Stimulated activated CD8-positive, alpha-beta memory T cell treated with anti-CD3 and anti-CD28 coated beads, Interleukin-7, amount 100 ng/mL, for 4 hours (primary cell): Measurements from ENCODE around the gene DDIT4L.
"Not testable (repeated sequence)": the region's sequence is repeated elsewhere in the genome, so short reads cannot be mapped to it uniquely, and the experiment has no call there.

Source experiments
- DNase-seq, 2 donors: peaks; one replicate each; pipeline ENCODE4 v3.0.0-alpha.2; 2020; ENCODE audit warnings: low read depth in 2 of 2

DDIT4L gene

DNA sequence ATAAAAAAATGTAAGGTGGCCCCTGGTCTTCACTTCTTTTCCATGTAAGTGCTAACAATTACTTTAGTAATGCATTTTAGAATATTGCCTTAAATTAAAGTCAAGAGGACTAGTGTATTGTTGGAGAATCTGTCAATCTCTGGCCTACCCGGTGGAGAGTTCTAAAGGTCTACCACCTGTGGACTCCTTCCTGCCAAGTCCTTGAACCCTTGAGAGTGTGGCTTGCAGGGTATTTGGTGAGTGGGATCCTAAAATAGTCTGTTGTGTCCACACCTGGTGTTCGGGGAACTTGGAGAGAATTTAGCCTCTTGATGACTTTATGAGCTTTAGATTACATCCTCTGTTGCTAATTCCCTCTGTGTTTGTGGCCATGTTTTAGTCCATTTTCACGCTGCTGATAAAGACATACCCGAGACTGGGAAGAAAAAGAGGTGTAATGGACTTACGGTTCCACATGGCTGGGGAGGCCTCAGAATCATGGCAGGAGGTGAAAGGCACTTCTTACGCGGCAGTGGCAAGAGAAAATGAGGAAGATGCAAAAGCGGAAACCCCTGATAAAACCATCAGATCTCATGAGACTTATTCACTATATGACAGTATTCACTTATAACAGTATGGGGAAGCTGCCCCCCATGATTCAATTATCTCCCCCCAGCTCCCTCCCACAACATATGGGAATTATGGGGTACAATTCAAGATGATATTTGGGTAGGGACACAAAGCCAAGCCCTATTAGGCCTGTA lies 23.8 kb downstream of the DDIT4L start:
- no peak for DNase-seq

DNA sequence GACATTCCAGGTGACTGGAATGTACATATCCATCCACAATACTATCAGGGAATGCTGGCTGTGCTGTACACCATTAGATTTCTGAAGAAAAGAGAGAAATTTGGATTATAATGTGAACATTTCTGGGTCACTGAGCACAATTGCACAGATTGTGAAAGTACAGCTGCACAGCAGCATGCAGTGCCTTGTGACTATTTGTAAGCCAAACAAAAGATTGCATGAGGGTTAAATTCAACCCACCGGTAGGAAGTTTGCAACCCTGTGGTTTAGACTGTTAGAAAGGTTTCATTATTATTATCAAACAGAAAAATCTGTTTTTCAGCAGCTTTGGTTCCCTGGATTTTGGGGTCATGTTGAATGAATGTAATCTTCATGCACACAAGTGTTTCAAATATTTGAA lies 24.5 kb downstream of the DDIT4L start:
- DNase-seq: no peak

DNA sequence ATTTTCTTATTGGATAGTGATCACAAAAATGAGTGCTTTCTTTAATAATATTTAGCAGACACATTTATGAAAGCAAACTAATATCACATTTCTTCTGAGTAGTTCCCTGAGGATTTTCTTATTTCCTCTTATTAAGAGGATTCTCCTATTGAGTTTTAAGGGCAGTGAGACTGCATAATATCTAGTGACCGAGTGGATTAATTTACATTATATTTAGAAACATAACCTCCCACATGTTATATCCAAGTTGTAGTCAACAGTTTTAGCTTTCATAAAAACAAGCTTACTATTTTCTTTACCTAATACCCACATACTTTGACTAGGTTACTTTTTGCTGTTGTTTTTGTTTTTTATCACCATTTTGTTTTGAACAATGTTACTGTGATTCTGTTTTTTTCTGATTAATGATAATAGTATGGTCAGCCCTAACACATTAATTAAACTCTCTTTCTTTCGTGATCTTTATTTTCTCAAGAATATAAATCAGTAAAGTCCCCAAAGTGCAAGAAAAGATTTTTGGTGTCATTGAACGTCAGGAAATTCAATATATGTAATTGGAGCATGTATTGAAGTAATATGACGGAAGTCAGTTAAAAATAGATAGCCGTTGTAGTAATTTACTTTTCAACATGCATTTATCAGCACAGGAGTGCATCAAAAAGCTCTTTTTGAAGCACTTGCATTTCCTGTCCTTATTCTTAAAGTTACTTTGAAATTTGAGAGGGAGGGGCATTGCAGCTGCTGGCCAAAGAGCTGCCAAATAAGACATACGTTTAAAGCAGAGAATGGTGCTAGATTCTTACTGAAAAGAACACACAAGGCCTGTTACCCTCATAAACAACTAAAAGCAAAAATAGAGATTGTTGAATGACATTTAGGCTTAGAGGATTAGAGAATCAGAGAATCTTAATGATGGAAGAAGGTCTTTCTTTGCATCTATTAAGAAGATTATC lies 25.2 kb downstream of the DDIT4L start:
- no peak for DNase-seq

DNA sequence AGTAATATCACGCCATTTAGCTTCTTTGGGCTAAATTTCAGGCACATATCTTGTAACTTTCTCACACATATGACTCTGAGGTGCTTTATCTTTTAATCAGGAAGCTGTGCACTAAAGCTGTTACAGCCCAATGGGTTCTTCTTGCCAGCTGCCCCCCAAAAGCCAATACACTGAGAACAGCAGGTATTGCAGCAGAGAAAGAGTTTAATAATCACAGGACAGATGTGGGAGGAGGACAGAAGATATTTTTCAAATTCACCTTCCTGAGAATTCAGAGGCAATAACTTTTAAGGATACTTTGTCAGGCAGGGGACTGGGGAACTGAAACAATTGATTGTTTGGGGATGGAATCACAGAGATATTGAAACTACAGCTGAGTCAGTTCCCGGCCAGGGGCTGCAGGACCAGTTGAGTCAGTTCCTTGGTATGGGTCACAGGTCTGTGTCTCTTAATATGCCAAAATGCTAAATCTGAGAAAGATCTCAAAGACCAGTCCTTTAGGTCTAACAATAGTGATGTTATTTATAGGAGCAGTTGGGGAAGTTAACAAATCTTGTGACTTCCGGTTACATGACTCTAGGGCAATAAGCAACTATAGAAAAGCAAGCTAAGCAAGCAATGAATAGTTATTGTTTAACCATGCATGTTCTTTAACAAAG lies 28.1 kb downstream of the DDIT4L start:
- no peak for DNase-seq

DNA sequence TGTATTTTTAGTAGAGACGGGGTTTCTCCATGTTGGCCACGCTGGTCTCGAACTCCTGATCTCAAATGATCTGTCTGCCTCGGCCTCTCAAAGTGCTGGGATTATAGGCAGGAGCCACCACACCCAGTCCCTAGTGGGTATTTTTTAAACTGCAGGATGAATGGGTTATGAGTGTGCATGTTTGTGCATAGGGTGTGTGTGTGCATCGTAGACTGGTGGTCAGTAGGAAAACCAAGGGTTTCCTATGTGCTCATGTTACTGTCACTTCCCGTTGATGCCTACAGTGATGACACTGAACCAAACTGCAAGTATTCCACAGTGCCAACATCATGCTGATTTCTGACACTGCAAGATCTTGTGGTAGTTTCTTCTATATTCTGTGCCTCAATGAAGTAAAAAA lies 41.1 kb downstream of the DDIT4L start:
- no peak for DNase-seq

DNA sequence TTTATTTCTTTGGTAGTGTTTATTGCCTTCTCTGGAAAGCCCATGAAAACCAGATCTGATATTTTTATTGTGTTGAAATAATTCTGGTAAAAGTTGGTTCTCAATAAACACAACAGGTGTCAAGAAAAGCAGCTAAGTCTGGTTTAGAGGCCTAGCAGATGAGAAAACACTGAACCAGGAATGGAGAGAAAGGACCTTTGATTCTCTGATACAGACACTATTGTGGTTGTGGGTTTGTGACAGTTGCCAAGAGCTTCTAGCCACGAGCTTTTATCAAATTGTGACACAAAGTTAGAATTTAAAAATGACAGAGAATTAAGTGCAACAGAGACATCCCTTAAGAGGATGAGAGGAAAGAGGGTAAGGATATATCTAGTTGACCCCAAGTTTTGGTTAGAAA lies 42.6 kb downstream of the DDIT4L start:
- DNase-seq: no peak

GRCh38 chr4:100147198-100147597 lies 43.1 kb downstream of the DDIT4L start:
- DNase-seq: no peak

GRCh38 chr4:100146756-100147155 lies 43.5 kb downstream of the DDIT4L start:
- DNase-seq: no peak

GRCh38 chr4:100137320-100137719 lies 52.9 kb downstream of the DDIT4L start:
- not testable (repeated sequence) for DNase-seq
